Smooth muscle cell of trachea (primary cell): ENCODE measurements around the gene GRM3. TPM values are rescaled to one million over a fixed set of nuclear protein-coding genes. Genes with fewer than 3 reads are reported as not detected.

Experiments used
- total RNA-seq: library from RNA; depleted of rRNA; stranded (reverse); fragments of >200 nt; gene quantifications from 2 replicates; pipeline ENCODE4 v1.2.1, GENCODE V29; 2014

The GRM3 gene
- not detected in 2 replicates for total RNA-seq

DNA sequence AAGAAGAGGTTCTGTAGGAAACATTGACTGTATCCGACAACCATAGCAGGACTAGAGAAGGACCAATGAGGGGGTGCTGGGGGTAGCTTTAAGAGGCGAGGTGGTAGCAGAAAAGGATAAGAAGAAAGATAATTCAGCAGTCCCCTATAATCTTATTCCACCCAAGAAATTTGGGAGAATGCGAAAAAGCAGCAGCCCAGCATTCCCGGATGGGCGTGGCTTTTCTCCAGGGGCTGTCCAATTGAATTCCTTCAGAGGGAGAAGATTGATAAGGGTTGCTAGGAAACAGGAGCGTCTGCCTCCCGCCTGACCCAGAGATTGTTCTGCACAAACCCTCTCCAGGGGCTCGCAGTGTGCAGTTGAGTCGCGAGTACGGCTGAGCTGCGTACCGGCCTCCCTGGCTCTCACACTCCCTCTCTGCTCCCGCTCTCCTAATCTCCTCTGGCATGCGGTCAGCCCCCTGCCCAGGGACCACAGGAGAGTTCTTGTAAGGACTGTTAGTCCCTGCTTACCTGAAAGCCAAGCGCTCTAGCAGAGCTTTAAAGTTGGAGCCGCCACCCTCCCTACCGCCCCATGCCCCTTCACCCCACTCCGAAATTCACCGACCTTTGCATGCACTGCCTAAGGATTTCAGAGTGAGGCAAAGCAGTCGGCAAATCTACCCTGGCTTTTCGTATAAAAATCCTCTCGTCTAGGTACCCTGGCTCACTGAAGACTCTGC lies at the start of gene GRM3:
Gene GRM3 (plus strand): TSS at position 349 of the 721 bp plus-strand sequence. CDS start 121,237 bp downstream, outside the sequence.

